SK-N-SH (cell line): ENCODE data around the gene NOL8. TPM values are rescaled to one million over a fixed set of nuclear protein-coding genes. Genes with fewer than 3 reads are reported as not detected.

Experiments
- CTCF ChIA-PET: fragments of 300-600, 350-600 bp; formaldehyde crosslinking; extraction: SDS; loops from one replicate; lab custom pipeline; 2021; lab: Yijun Ruan, JAX
- POLR2A ChIA-PET: fragments of 350-600 bp; sonication (Branson Sonifier 250); formaldehyde crosslinking; extraction: SDS; loops from one replicate; lab custom pipeline; 2020; ENCODE audit warnings: antibody characterized with exemption, inconsistent platforms; lab: Yijun Ruan, JAX
- DNase-seq: peaks from one replicate; pipeline ENCODE4 v3.0.0; 2012
- H2AFZ ChIP-seq: fragments of 200-600 bp; sonication (generic); 2 replicates; pipeline ENCODE4 v1.8.1; 2016; ENCODE audit warnings: antibody characterized with exemption, mild to moderate bottlenecking, low read depth
- H3F3A ChIP-seq: fragments of 200-600 bp; sonication (generic); replicated peaks from 2 replicates; pipeline ENCODE3; 2016; ENCODE audit warnings: antibody characterized with exemption, mild to moderate bottlenecking; ENCODE audit not compliant: insufficient read depth
- H3K27ac ChIP-seq, 2 experiments: fragments of 200-500 bp in 1 of 2; fragments of 200-600 bp in 1 of 2; sonication (Bioruptor generic) in 1 of 2; sonication (generic), shearing (Covaris generic) in 1 of 2; 2 replicates each; pipeline versions ENCODE4 v1.5.1 to v1.6.1; 2014 to 2016; ENCODE audit warnings: low read depth in 2 of 2, inconsistent platforms in 1 of 2, low read length in 1 of 2, mild to moderate bottlenecking in 1 of 2, mixed read lengths in 1 of 2
- H3K27me3 ChIP-seq: fragments of 200-600 bp; sonication (generic), shearing (Covaris generic); 2 replicates; pipeline ENCODE4 v1.6.1; 2016; ENCODE audit warnings: mixed run types; ENCODE audit not compliant: insufficient read depth
- H3K36me3 ChIP-seq, 2 experiments: fragments of 200-500 bp in 1 of 2; fragments of 200-600 bp in 1 of 2; sonication (Bioruptor generic) in 1 of 2; sonication (generic) in 1 of 2; replicated peaks in 1 of 2; 2 replicates each; pipeline versions ENCODE3 to v1.5.1; 2014 to 2016; ENCODE audit warnings: low read length in 1 of 2, mild to moderate bottlenecking in 1 of 2; ENCODE audit not compliant: insufficient read depth in 2 of 2, control insufficient read depth in 1 of 2
- H3K4me1 ChIP-seq, 2 experiments: fragments of 200-500 bp in 1 of 2; fragments of 200-600 bp in 1 of 2; sonication (Bioruptor generic) in 1 of 2; sonication (generic), shearing (Covaris generic) in 1 of 2; 2 replicates each; pipeline versions ENCODE4 v1.5.1 to v1.6.1; 2014 to 2016; ENCODE audit warnings: low read depth in 1 of 2, low read length in 1 of 2, mixed run types in 1 of 2; ENCODE audit not compliant: insufficient read depth in 2 of 2, control insufficient read depth in 1 of 2
- H3K4me2 ChIP-seq: fragments of 200-600 bp; sonication (generic), shearing (Covaris generic); 2 replicates; pipeline ENCODE4 v1.6.1; 2017; ENCODE audit warnings: mixed run types
- H3K4me3 ChIP-seq, 2 experiments: fragments of 200-500 bp in 1 of 2; fragments of 200-600 bp in 1 of 2; sonication (Bioruptor generic) in 1 of 2; sonication (generic), shearing (Covaris generic) in 1 of 2; 2 replicates each; pipeline versions ENCODE4 v1.5.1 to v1.8.1; 2014 to 2016; ENCODE audit warnings: low read depth in 2 of 2, inconsistent platforms in 1 of 2, low read length in 1 of 2, mild to moderate bottlenecking in 1 of 2, mixed read lengths in 1 of 2, moderate library complexity in 1 of 2
- H3K79me2 ChIP-seq: fragments of 200-600 bp; sonication (generic); 2 replicates; pipeline ENCODE4 v1.8.1; 2017; ENCODE audit warnings: mild to moderate bottlenecking; ENCODE audit not compliant: insufficient read depth
- H3K9ac ChIP-seq: fragments of 200-600 bp; sonication (generic); 2 replicates; pipeline ENCODE4 v1.6.1; 2017; ENCODE audit warnings: mixed run types
- H3K9me2 ChIP-seq: fragments of 200-600 bp; sonication (generic); 2 replicates; pipeline ENCODE4 v1.6.1; 2017; ENCODE audit warnings: mixed run types
- H3K9me3 ChIP-seq: fragments of 200-600 bp; sonication (generic); 2 replicates; pipeline ENCODE4 v1.6.1; 2017; ENCODE audit warnings: mixed run types, mild to moderate bottlenecking, moderate library complexity
- H4K20me1 ChIP-seq: fragments of 200-600 bp; sonication (generic); 2 replicates; pipeline ENCODE4 v1.6.1; 2017; ENCODE audit warnings: mild to moderate bottlenecking, mixed run types; ENCODE audit not compliant: insufficient read depth
- EP300 ChIP-seq, 2 experiments: IDR thresholded peaks; 2 replicates each; pipeline versions ENCODE4 v1.4.0 to v1.6.1; 2012; ENCODE audit warnings: borderline replicate concordance in 1 of 2, low read depth in 1 of 2, low read length in 1 of 2
- EZH2phosphoT487 ChIP-seq: fragments of 200-600 bp; sonication (generic); IDR thresholded peaks from 2 replicates; pipeline ENCODE4 v1.6.1; 2017; ENCODE audit warnings: low read depth, mixed run types, mild to moderate bottlenecking, antibody characterized with exemption, moderate library complexity, borderline replicate concordance
- FOSL2 ChIP-seq: IDR thresholded peaks from 2 replicates; pipeline ENCODE4 v1.4.0; 2012; ENCODE audit warnings: low read depth, mild to moderate bottlenecking, moderate library complexity, borderline replicate concordance
- FOXJ3 ChIP-seq: sonication (generic); formaldehyde crosslinking; IDR thresholded peaks from 2 replicates; pipeline ENCODE4 v1.5.1; 2020; ENCODE audit warnings: mild to moderate bottlenecking, missing genetic modification reagents
- FOXM1 ChIP-seq: IDR thresholded peaks from 2 replicates; pipeline ENCODE4 v1.4.0; 2012; ENCODE audit warnings: low read depth, mild to moderate bottlenecking
- GABPA ChIP-seq: IDR thresholded peaks from 2 replicates; pipeline ENCODE4 v1.4.0; 2012; ENCODE audit warnings: low read depth, mild to moderate bottlenecking
- MEF2A ChIP-seq: IDR thresholded peaks from 2 replicates; pipeline ENCODE4 v1.4.0; 2012; ENCODE audit warnings: low read depth, borderline replicate concordance
- RCOR1 ChIP-seq: fragments of 150-350 bp; IDR thresholded peaks from 2 replicates; pipeline ENCODE4 v1.6.1; 2017; ENCODE audit warnings: antibody characterized with exemption, low read length
- RXRA ChIP-seq: IDR thresholded peaks from 2 replicates; pipeline ENCODE4 v1.4.0; 2012; ENCODE audit warnings: low read depth, mild to moderate bottlenecking, borderline replicate concordance
- SIN3A ChIP-seq: IDR thresholded peaks from 2 replicates; pipeline ENCODE4 v1.6.1; 2012; ENCODE audit warnings: low read depth, mild to moderate bottlenecking, low read length, moderate library complexity, borderline replicate concordance
- SMC3 ChIP-seq: IDR thresholded peaks from 2 replicates; pipeline ENCODE4 v1.6.1; 2012; ENCODE audit warnings: low read depth, low read length, improper control_type of control experiment
- TAF1 ChIP-seq: IDR thresholded peaks from 2 replicates; pipeline ENCODE4 v1.6.1; 2012; ENCODE audit warnings: low read depth, mild to moderate bottlenecking, low read length, moderate library complexity, borderline replicate concordance
- TEAD4 ChIP-seq: IDR thresholded peaks from 2 replicates; pipeline ENCODE4 v1.4.0; 2012; ENCODE audit warnings: mild to moderate bottlenecking, borderline replicate concordance; ENCODE audit not compliant: insufficient read depth
- WGBS: methylation state at CpG from one replicate; pipeline ENCODE4 v1.1.6; 2017; ENCODE audit warnings: low lambda C conversion rate; 5-methylcytosine and 5-hydroxymethylcytosine counted together
- polyA plus RNA-seq, 3 experiments: library from polyadenylated mRNA; depleted of rRNA; stranded (reverse); fragments of >200 nt; gene quantifications; 2 replicates each; pipeline ENCODE4 v1.2.3, GENCODE V29; 2012
- TF ChIP-seq, protein P1 (sequence below): fragments of 150-350 bp; IDR thresholded peaks from 2 replicates; pipeline ENCODE4 v1.6.1; 2016; ENCODE audit warnings: mild to moderate bottlenecking, low read depth, low read length
- TF ChIP-seq, protein P2 (sequence below): IDR thresholded peaks from 2 replicates; pipeline ENCODE4 v1.4.0; 2012; ENCODE audit warnings: low read depth, borderline replicate concordance

NOL8 gene
- polyA plus RNA-seq, 1 of the 3 experiments (the other 2 are of a cell fraction) = 9.6 TPM

DNA sequence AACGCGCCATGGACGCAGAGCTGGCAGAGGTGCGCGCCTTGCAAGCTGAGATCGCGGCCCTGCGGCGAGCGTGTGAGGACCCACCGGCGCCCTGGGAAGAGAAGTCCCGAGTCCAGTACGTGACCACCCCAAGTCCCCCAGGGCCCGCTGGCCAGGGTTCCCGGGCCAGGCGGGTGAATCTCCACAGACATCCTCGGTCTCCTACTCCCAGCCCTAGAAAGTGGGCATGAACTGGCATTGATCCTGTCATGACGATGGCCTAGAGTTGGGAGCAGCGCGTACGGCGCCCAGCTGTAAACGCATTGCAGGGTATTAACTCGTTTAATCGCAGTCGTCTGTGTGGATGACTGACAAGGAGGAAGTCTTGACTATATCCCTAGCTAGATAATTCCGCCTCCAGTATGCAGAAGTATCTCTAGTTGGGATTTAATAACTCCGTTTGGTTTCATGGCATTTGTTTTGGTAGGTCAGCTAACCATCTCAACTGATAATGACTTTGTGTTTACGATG, 896 bp upstream of the NOL8 start:
- ChIA-PET POLR2A (interaction anchor here (1.8 to 2.2 kb wide), 2 partner anchors 113 to 344 kb away, joined by 6 read pairs; partner anchors contain the start of gene IPPK), CTCF (interaction anchor here (1.0 to 5.2 kb wide), 9 partner anchors 10 to 465 kb away, joined by 3 to 61 read pairs (median 4); partner anchors contain the start of gene IPPK)
- H3K4me2 ChIP-seq = peak overlapping the region; percentile 97
- H3K27ac ChIP-seq = peak overlapping the region in 1 of 2 experiments; percentile 96; a peak in 3 of 4 replicates
- H3K27me3 ChIP-seq = no peaks in the 10 kb centered on the region
- DNase-seq = no peak
- H3K9me2 ChIP-seq = no peaks in the 10 kb centered on the region
- peaks cover 16% of the 10 kb centered on the region in 2 experiments; a peak in 3 of 4 replicates for H3K4me1 ChIP-seq
- TF ChIP-seq EP300 (IDR thresholded peaks at IDR 0.05; ENCODE audit: borderline replicate concordance in 1 of 2, low read depth in 1 of 2, low read length in 1 of 2) = no peak
- TF ChIP-seq TAF1 = 0 out of 2 replicates have a peak, but pooled peaks have one; percentile 35
- H3K9me3 ChIP-seq = no peaks in the 10 kb centered on the region
- H3K4me3 ChIP-seq = peak overlapping the region; percentile 92 to 96
- H4K20me1 ChIP-seq = no peaks in the 10 kb centered on the region
- peaks cover 26% of the 10 kb centered on the region for H3K79me2 ChIP-seq
- H3F3A ChIP-seq = no peaks in the 10 kb centered on the region
- H2AFZ ChIP-seq = peak overlapping the region; percentile 95
- H3K9ac ChIP-seq = peak overlapping the region; percentile 98
- peaks cover 21 to 24% of the 10 kb centered on the region in 2 experiments for H3K36me3 ChIP-seq
- WGBS = 3% methylated on average over 12 of the region's 30 CpGs

DNA sequence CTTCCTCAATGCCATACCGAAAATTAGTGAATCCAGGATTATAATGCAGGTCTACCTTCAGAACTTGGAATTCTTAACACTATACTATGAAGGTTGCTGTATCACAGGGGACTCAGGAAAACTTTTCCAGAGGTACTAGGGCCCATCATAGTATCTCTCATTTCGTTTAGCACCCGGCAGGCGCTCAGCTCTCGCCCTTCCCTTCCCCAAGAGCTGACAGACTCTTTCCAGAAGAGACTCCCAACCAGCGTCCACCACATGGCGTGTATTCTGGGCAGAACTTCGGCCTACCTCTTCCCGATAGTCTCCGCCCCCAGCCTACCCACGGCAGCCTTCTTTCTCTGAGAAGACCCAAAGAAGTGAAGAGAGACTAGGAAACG, 271 bp downstream of the NOL8 start:
- CTCF ChIA-PET = interaction anchor here (1.4 to 5.2 kb wide), 4 partner anchors 33 to 309 kb away, joined by 4 to 61 read pairs (median 12); no protein-coding TSS in a partner anchor
- no peak for DNase-seq
- peaks cover 26% of the 10 kb centered on the region for H3K79me2 ChIP-seq
- no peaks in the 10 kb centered on the region for H3F3A ChIP-seq
- H3K9ac ChIP-seq = peak overlapping the region; percentile 98
- H3K4me1 ChIP-seq = peaks cover 16% of the 10 kb centered on the region in 2 experiments; a peak in 3 of 4 replicates
- no peaks in the 10 kb centered on the region for H3K9me3 ChIP-seq
- H4K20me1 ChIP-seq = no peaks in the 10 kb centered on the region
- POLR2A ChIA-PET = interaction anchor here (0.6 to 2.2 kb wide), 3 partner anchors 62 to 345 kb away, joined by 5 to 6 read pairs (median 6); partner anchors contain the start of gene IPPK
- H3K4me2 ChIP-seq = peak overlapping the region; percentile 97
- peak overlapping the region; percentile 92 to 96 for H3K4me3 ChIP-seq
- H3K27me3 ChIP-seq = no peaks in the 10 kb centered on the region
- H3K9me2 ChIP-seq = no peaks in the 10 kb centered on the region
- H3K36me3 ChIP-seq = peaks cover 29 to 30% of the 10 kb centered on the region in 2 experiments
- TF ChIP-seq RXRA (no peak), FOXJ3 (CRISPR knock-in tag) (no peak), FOXM1 (no peak), EP300 (IDR thresholded peaks at IDR 0.05; ENCODE audit: borderline replicate concordance in 1 of 2, low read depth in 1 of 2, low read length in 1 of 2) (no peak), TEAD4 (no peak), FOSL2 (no peak), SMC3 (no peak), RCOR1 (no peak; the same call in 1 of the 2 replicates), GABPA (no peak), EZH2phosphoT487 (no peak), MEF2A (no peak), SIN3A (no peak)
- TF ChIP-seq, protein P1, sequence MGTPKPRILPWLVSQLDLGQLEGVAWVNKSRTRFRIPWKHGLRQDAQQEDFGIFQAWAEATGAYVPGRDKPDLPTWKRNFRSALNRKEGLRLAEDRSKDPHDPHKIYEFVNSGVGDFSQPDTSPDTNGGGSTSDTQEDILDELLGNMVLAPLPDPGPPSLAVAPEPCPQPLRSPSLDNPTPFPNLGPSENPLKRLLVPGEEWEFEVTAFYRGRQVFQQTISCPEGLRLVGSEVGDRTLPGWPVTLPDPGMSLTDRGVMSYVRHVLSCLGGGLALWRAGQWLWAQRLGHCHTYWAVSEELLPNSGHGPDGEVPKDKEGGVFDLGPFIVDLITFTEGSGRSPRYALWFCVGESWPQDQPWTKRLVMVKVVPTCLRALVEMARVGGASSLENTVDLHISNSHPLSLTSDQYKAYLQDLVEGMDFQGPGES = no peak
- TF ChIP-seq, protein P2, sequence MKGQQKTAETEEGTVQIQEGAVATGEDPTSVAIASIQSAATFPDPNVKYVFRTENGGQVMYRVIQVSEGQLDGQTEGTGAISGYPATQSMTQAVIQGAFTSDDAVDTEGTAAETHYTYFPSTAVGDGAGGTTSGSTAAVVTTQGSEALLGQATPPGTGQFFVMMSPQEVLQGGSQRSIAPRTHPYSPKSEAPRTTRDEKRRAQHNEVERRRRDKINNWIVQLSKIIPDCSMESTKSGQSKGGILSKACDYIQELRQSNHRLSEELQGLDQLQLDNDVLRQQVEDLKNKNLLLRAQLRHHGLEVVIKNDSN = no peak
- TF ChIP-seq, all 33 proteins: peak for 0
- peak overlapping the region; percentile 95 for H2AFZ ChIP-seq
- 0% methylated on average over 12 of the region's 12 CpGs for WGBS
- peak overlapping the region; percentile 96 to 97 for H3K27ac ChIP-seq
